Neural cell (in vitro differentiated cells): Measurements from ENCODE around the gene RGS7BP. TPM values are rescaled to one million over a fixed set of nuclear protein-coding genes. Genes with fewer than 3 reads are reported as not detected.

ENCODE experiments used
- H2AFZ ChIP-seq: fragments of 200-600, 300-800 bp; sonication (generic), shearing (Covaris generic); 2 replicates; pipeline ENCODE4 v1.6.0; 2014; ENCODE audit warnings: low read depth, mild to moderate bottlenecking, antibody characterized with exemption, low read length, moderate library complexity
- H3F3A ChIP-seq: fragments of 200-600 bp; shearing (Covaris generic); 2 replicates; pipeline ENCODE4 v1.6.1; 2016; ENCODE audit warnings: mild to moderate bottlenecking, moderate library complexity, mixed read lengths, antibody characterized with exemption, low read length; ENCODE audit not compliant: insufficient read depth, poor library complexity, severe bottlenecking
- H3K27ac ChIP-seq: fragments of 200-600, 300-800 bp; sonication (generic), shearing (Covaris generic); 2 replicates; pipeline ENCODE4 v1.5.1; 2014; ENCODE audit warnings: mild to moderate bottlenecking, low read length, moderate library complexity
- H3K27me3 ChIP-seq: fragments of 300-800, 200-600 bp; sonication (generic), shearing (Covaris generic); 2 replicates; pipeline ENCODE4 v1.6.0; 2014; ENCODE audit warnings: mild to moderate bottlenecking, low read depth, low read length, moderate library complexity; ENCODE audit not compliant: insufficient read depth
- H3K36me3 ChIP-seq: fragments of 300-800, 200-600 bp; sonication (generic), shearing (Covaris generic); 2 replicates; pipeline ENCODE4 v1.5.1; 2014; ENCODE audit warnings: mild to moderate bottlenecking, antibody characterized with exemption, low read length, moderate library complexity; ENCODE audit not compliant: insufficient read depth
- H3K4me2 ChIP-seq: fragments of 300-800, 200-600 bp; sonication (generic), shearing (Covaris generic); 2 replicates; pipeline ENCODE4 v1.6.0; 2014; ENCODE audit warnings: mild to moderate bottlenecking, low read length
- H3K4me3 ChIP-seq: fragments of 300-800, 200-600 bp; sonication (generic), shearing (Covaris generic); 2 replicates; pipeline ENCODE4 v1.5.1; 2014; ENCODE audit warnings: mild to moderate bottlenecking, low read length, moderate library complexity
- H3K79me2 ChIP-seq: fragments of 200-600 bp; shearing (Covaris generic); replicated peaks from 2 replicates; pipeline ENCODE4 v1.6.0; 2014; ENCODE audit warnings: mild to moderate bottlenecking, low read length, moderate library complexity; ENCODE audit not compliant: insufficient read depth
- H3K9ac ChIP-seq: fragments of 300-800, 200-600 bp; sonication (generic), shearing (Covaris generic); 2 replicates; pipeline ENCODE4 v1.6.1; 2016; ENCODE audit warnings: mild to moderate bottlenecking, low read length, mixed read lengths
- H3K9me2 ChIP-seq: fragments of 200-600 bp; shearing (Covaris generic); 2 replicates; pipeline ENCODE4 v1.6.1; 2016; ENCODE audit warnings: mild to moderate bottlenecking, low read length, mixed read lengths; ENCODE audit not compliant: insufficient read depth
- H3K9me3 ChIP-seq: fragments of 200-600, 300-800 bp; sonication (generic), shearing (Covaris generic); 2 replicates; pipeline ENCODE4 v1.6.1; 2016; ENCODE audit warnings: mild to moderate bottlenecking, mixed run types, low read length, moderate library complexity, mixed read lengths
- H4K20me1 ChIP-seq: fragments of 200-600 bp; shearing (Covaris generic); 2 replicates; pipeline ENCODE4 v1.6.1; 2016; ENCODE audit warnings: mild to moderate bottlenecking, mixed run types; ENCODE audit not compliant: insufficient read depth
- EP300 ChIP-seq: fragments of 450-650 bp; conservative IDR thresholded peaks from 2 replicates; pipeline ENCODE4 v1.6.1; 2014; ENCODE audit warnings: antibody characterized with exemption, mild to moderate bottlenecking, moderate library complexity; ENCODE audit not compliant: poor library complexity, severe bottlenecking
- EZH2 ChIP-seq: fragments of 200-600, 300-800 bp; shearing (Covaris generic), sonication (generic); IDR thresholded peaks from 2 replicates; pipeline ENCODE4 v1.6.1; 2014; ENCODE audit warnings: antibody characterized with exemption, low read length, borderline replicate concordance, mild to moderate bottlenecking; ENCODE audit not compliant: insufficient read depth, poor library complexity, severe bottlenecking
- MXI1 ChIP-seq: fragments of 450-650 bp; conservative IDR thresholded peaks from 2 replicates; pipeline ENCODE4 v1.6.1; 2014; ENCODE audit warnings: antibody characterized with exemption, mild to moderate bottlenecking; ENCODE audit not compliant: poor library complexity, severe bottlenecking
- POLR2AphosphoS5 ChIP-seq: IDR thresholded peaks from 2 replicates; pipeline ENCODE4 v1.6.1; 2012
- RAD21 ChIP-seq: fragments of 450-650 bp; conservative IDR thresholded peaks from 2 replicates; pipeline ENCODE4 v1.6.1; 2014; ENCODE audit warnings: antibody characterized with exemption, mild to moderate bottlenecking, moderate library complexity
- REST ChIP-seq: IDR thresholded peaks from 2 replicates; pipeline ENCODE4 v1.6.1; 2012; ENCODE audit warnings: borderline replicate concordance
- SMC3 ChIP-seq: fragments of 450-650 bp; conservative IDR thresholded peaks from 2 replicates; pipeline ENCODE4 v1.6.1; 2014; ENCODE audit warnings: antibody characterized with exemption, mild to moderate bottlenecking, moderate library complexity; ENCODE audit not compliant: poor library complexity
- TAF1 ChIP-seq: IDR thresholded peaks from 2 replicates; pipeline ENCODE4 v1.6.1; 2012; ENCODE audit warnings: low read depth
- polyA plus RNA-seq: library from polyadenylated mRNA; depleted of rRNA; stranded (reverse); fragments of >200 nt; gene quantifications from 2 replicates; pipeline ENCODE4 v1.2.3, GENCODE V29; 2014
- TF ChIP-seq, protein P1 (sequence below): fragments of 450-650 bp; IDR thresholded peaks from 2 replicates; pipeline ENCODE4 v1.5.1; 2014; ENCODE audit warnings: antibody characterized with exemption, mild to moderate bottlenecking, moderate library complexity; ENCODE audit not compliant: poor library complexity, severe bottlenecking

RGS7BP gene
- polyA plus RNA-seq, 1 donor from 2014 or later: 9.5 TPM

DNA sequence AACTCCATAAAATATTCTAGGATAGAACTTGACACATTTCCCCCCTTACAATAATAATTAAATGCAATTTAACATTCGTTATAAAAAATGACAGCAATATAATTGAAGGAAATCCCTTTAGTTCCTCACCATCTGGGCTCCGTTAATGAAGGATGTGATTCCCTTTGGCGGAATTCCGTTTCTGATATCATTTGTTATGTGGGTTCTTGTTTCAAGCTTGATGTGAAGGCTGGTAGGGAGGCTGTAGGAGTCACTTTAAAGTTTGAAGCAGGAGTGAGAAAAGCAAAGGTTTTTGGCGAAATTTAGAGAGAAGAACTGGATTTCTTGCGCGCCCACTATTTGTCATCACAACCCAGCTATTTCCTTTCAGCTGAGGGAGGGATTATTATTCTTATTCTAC lies 4.0 kb downstream of the RGS7BP start:
- no peak for TF ChIP-seq TAF1
- no peak for TF ChIP-seq EP300
- no peak for TF ChIP-seq MXI1
- TF ChIP-seq REST: no peak
- no peak for TF ChIP-seq SMC3
- no peak for TF ChIP-seq POLR2AphosphoS5
- TF ChIP-seq EZH2: no peak
- TF ChIP-seq RAD21: no peak
- TF ChIP-seq, protein P1, sequence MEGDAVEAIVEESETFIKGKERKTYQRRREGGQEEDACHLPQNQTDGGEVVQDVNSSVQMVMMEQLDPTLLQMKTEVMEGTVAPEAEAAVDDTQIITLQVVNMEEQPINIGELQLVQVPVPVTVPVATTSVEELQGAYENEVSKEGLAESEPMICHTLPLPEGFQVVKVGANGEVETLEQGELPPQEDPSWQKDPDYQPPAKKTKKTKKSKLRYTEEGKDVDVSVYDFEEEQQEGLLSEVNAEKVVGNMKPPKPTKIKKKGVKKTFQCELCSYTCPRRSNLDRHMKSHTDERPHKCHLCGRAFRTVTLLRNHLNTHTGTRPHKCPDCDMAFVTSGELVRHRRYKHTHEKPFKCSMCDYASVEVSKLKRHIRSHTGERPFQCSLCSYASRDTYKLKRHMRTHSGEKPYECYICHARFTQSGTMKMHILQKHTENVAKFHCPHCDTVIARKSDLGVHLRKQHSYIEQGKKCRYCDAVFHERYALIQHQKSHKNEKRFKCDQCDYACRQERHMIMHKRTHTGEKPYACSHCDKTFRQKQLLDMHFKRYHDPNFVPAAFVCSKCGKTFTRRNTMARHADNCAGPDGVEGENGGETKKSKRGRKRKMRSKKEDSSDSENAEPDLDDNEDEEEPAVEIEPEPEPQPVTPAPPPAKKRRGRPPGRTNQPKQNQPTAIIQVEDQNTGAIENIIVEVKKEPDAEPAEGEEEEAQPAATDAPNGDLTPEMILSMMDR: no peak
- Histone ChIP-seq H3K4me3 (peak overlapping the region; percentile 94), H3K79me2 (peaks cover 36% of the 10 kb centered on the region), H3K27ac (no peak overlapping the region), H4K20me1 (no peaks in the 10 kb centered on the region), H2AFZ (no peak overlapping the region), H3K9ac (no peak overlapping the region), H3K36me3 (peaks cover 7% of the 10 kb centered on the region), H3K9me2 (no peaks in the 10 kb centered on the region), H3K9me3 (no peaks in the 10 kb centered on the region), H3F3A (no peaks in the 10 kb centered on the region), H3K4me2 (peak overlapping the region; percentile 95), H3K27me3 (no peaks in the 10 kb centered on the region)

GRCh38 chr5:64513492-64513891 lies 7.7 kb downstream of the RGS7BP start:
- Histone ChIP-seq H3K36me3 (peaks cover 7% of the 10 kb centered on the region), H2AFZ (no peak overlapping the region), H3K27me3 (no peaks in the 10 kb centered on the region), H3K4me3 (no peak overlapping the region), H3K9ac (no peak overlapping the region), H3K9me2 (no peaks in the 10 kb centered on the region), H3K79me2 (peaks cover 22% of the 10 kb centered on the region), H3K9me3 (no peaks in the 10 kb centered on the region), H3K27ac (no peak overlapping the region), H4K20me1 (no peaks in the 10 kb centered on the region), H3K4me2 (no peak overlapping the region), H3F3A (no peaks in the 10 kb centered on the region)
- no peak for TF ChIP-seq SMC3
- TF ChIP-seq RAD21: no peak
- no peak for TF ChIP-seq REST
- no peak for TF ChIP-seq EZH2
- TF ChIP-seq EP300: no peak
- TF ChIP-seq POLR2AphosphoS5: no peak
- no peak for TF ChIP-seq TAF1
- TF ChIP-seq, protein P1: no peak
